ENCODE data around the gene EIF4H.

DNA sequence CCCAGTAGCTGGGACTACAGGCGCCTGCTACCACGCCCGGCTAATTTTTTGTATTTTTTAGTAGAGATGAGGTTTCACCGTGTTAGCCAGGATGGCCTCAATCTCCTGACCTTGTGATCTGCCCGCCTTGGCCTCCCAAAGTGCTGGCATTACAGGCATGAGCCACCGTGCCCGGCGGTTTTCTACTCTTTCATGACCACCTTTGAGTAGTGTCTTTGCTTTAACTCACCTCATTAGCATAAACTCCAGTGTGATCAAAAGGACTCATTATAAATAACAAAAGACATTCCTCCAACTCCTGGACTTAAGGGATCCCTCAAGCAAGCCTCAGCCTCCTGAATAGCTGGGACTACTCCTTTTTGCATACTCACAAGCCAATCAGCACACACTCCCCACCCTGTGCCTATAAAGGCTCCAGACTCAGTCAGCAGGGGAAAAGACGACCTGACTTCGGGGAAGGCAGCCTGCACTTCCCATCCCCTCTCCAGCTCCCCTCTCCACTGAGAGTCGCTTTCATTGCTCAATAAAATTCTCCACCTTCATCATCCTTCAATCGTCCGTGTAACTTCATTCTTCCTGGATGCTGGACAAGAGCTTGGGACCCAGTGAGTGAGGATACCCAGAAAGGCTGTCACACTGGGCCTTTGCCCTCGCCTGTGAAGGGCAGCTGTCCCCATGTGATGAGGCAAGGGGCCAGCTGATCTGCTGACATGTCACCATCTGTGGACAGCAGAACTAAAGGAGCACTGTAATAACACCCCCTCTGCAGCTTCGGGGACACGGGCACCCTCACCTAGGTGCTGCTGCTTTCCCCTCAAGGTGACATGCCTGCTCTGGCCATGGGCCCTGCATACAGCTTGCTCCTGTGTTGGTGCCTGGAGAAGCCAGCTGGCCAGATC is 35.0 kb upstream of the EIF4H start:
- TF ChIP-seq POLR2A (IDR thresholded peaks at IDR 0.05; ENCODE audit: low read depth, low read length) (no peak), POLR2AphosphoS5 (IDR thresholded peaks at IDR 0.05; ENCODE audit: low read depth, low read length) (no peak)

Data from GM12892 (cell line).